ENCODE results near the gene TMEM178B. TPM values are rescaled to one million over a fixed set of nuclear protein-coding genes. Genes with fewer than 3 reads are reported as not detected.
"Not testable (repeated sequence)": the region's sequence is repeated elsewhere in the genome, so short reads cannot be mapped to it uniquely, and the experiment has no call there.

The TMEM178B gene
- total RNA-seq, 1 experiment from 2014 or later = 0.34 TPM

- DNase-seq (ENCODE audit: low read depth) = no peak
Observed at GRCh38 chr7:141181812-141182211, 107.9 kb downstream of the TMEM178B start.

- no peak for DNase-seq (ENCODE audit: low read depth)
Observed at GRCh38 chr7:141184532-141185190, 110.8 kb downstream of the TMEM178B start.

- no peak for DNase-seq (ENCODE audit: low read depth)
Observed at GRCh38 chr7:141185369-141185967, 111.6 kb downstream of the TMEM178B start.

- no peak for DNase-seq (ENCODE audit: low read depth)
Observed at GRCh38 chr7:141189231-141189630, 115.4 kb downstream of the TMEM178B start.

- DNase-seq (ENCODE audit: low read depth) = no peak
Observed at GRCh38 chr7:141190495-141190894, 116.6 kb downstream of the TMEM178B start.

GRCh38 chr7:141191277-141191676, 117.4 kb downstream of the TMEM178B start:
- DNase-seq (ENCODE audit: low read depth) = no peak

GRCh38 chr7:141193066-141193465, 119.2 kb downstream of the TMEM178B start:
- DNase-seq (ENCODE audit: low read depth) = no peak

- DNase-seq (ENCODE audit: low read depth) = not testable (repeated sequence)
Observed at GRCh38 chr7:141195722-141196121, 121.9 kb downstream of the TMEM178B start.

GRCh38 chr7:141198194-141198958, 124.5 kb downstream of the TMEM178B start:
- no peak for DNase-seq (ENCODE audit: low read depth)

GRCh38 chr7:141200191-141201108, 126.6 kb downstream of the TMEM178B start:
- DNase-seq (ENCODE audit: low read depth) = no peak

- DNase-seq (ENCODE audit: low read depth) = no peak
Observed at GRCh38 chr7:141201145-141201885, 127.5 kb downstream of the TMEM178B start.

GRCh38 chr7:141202535-141202934, 128.7 kb downstream of the TMEM178B start:
- DNase-seq (ENCODE audit: low read depth) = no peak

GRCh38 chr7:141203177-141203576, 129.3 kb downstream of the TMEM178B start:
- no peak for DNase-seq (ENCODE audit: low read depth)

GRCh38 chr7:141203586-141203985, 129.7 kb downstream of the TMEM178B start:
- DNase-seq (ENCODE audit: low read depth) = no peak

GRCh38 chr7:141207661-141208060, 133.8 kb downstream of the TMEM178B start:
- no peak for DNase-seq (ENCODE audit: low read depth)

- DNase-seq (ENCODE audit: low read depth) = no peak
Observed at GRCh38 chr7:141208539-141208938, 134.7 kb downstream of the TMEM178B start.

GRCh38 chr7:141209454-141209853, 135.6 kb downstream of the TMEM178B start:
- DNase-seq (ENCODE audit: low read depth) = no peak

- DNase-seq (ENCODE audit: low read depth) = no peak
Observed at GRCh38 chr7:141210862-141211261, 137.0 kb downstream of the TMEM178B start.

- DNase-seq (ENCODE audit: low read depth) = no peak
Observed at GRCh38 chr7:141213226-141213625, 139.4 kb downstream of the TMEM178B start.

GRCh38 chr7:141217938-141218337, 144.1 kb downstream of the TMEM178B start:
- DNase-seq (ENCODE audit: low read depth) = no peak

GRCh38 chr7:141218941-141219340, 145.1 kb downstream of the TMEM178B start:
- DNase-seq (ENCODE audit: low read depth) = no peak

Data from LHCN-M2 (cell line).